Measurements from ENCODE around the gene MDN1.
"Not testable (repeated sequence)": the region's sequence is repeated elsewhere in the genome, so short reads cannot be mapped to it uniquely, and the experiment has no call there.

MDN1 gene

GRCh38 chr6:89793586-89793985 is 26.0 kb downstream of the MDN1 start:
- H3K27ac ChIP-seq = no peak overlapping the region
- no peak for TF ChIP-seq ZFX (IDR thresholded peaks at IDR 0.05; ENCODE audit: borderline replicate concordance)
- TF ChIP-seq CTCF (IDR thresholded peaks at IDR 0.05) = no peak

GRCh38 chr6:89792881-89793280 is 26.7 kb downstream of the MDN1 start:
- no peak overlapping the region for H3K27ac ChIP-seq
- peak; percentile 72 for TF ChIP-seq CTCF (IDR thresholded peaks at IDR 0.05)
- TF ChIP-seq ZFX (IDR thresholded peaks at IDR 0.05; ENCODE audit: borderline replicate concordance) = no peak

GRCh38 chr6:89790403-89790802 is 29.2 kb downstream of the MDN1 start:
- TF ChIP-seq CTCF (IDR thresholded peaks at IDR 0.05) (no peak), ZFX (IDR thresholded peaks at IDR 0.05; ENCODE audit: borderline replicate concordance) (no peak)
- H3K27ac ChIP-seq = no peak overlapping the region

- TF ChIP-seq CTCF (IDR thresholded peaks at IDR 0.05) = no peak
- TF ChIP-seq ZFX (IDR thresholded peaks at IDR 0.05; ENCODE audit: borderline replicate concordance) = no peak
- no peak overlapping the region for H3K27ac ChIP-seq
Observed at GRCh38 chr6:89789980-89790379, 29.6 kb downstream of the MDN1 start.

- H3K27ac ChIP-seq = no peak overlapping the region
- TF ChIP-seq ZFX (IDR thresholded peaks at IDR 0.05; ENCODE audit: borderline replicate concordance) (no peak), CTCF (IDR thresholded peaks at IDR 0.05) (no peak)
Observed at GRCh38 chr6:89787660-89788328, 31.8 kb downstream of the MDN1 start.

- H3K27ac ChIP-seq = no peak overlapping the region
- TF ChIP-seq ZFX (IDR thresholded peaks at IDR 0.05; ENCODE audit: borderline replicate concordance) = no peak
- TF ChIP-seq CTCF (IDR thresholded peaks at IDR 0.05) = no peak
Observed at GRCh38 chr6:89786970-89787369, 32.6 kb downstream of the MDN1 start.

- no peak overlapping the region for H3K27ac ChIP-seq
- TF ChIP-seq CTCF (IDR thresholded peaks at IDR 0.05) = no peak
- no peak for TF ChIP-seq ZFX (IDR thresholded peaks at IDR 0.05; ENCODE audit: borderline replicate concordance)
Observed at GRCh38 chr6:89784838-89785237, 34.8 kb downstream of the MDN1 start.

GRCh38 chr6:89783293-89783692 is 36.3 kb downstream of the MDN1 start:
- H3K27ac ChIP-seq = not testable (repeated sequence)

Data from 22Rv1 (cell line).